PFSK-1 (cell line): Measurements from ENCODE around the gene HIBCH.

ENCODE experiments used
- FOXP2 ChIP-seq: optimal IDR thresholded peaks from 2 replicates; pipeline ENCODE3; 2011; ENCODE audit warnings: borderline replicate concordance, control low read depth, inconsistent platforms; ENCODE audit not compliant: insufficient read depth; ENCODE audit errors: extremely low read length, extremely low read depth
- POLR2AphosphoS5 ChIP-seq: IDR thresholded peaks from 2 replicates; pipeline ENCODE4 v1.6.1; 2012; ENCODE audit warnings: low read depth, mild to moderate bottlenecking, control low read depth, low read length, moderate library complexity
- SIN3A ChIP-seq: IDR thresholded peaks from 2 replicates; pipeline ENCODE4 v1.6.1; 2012; ENCODE audit warnings: mild to moderate bottlenecking, low read length, moderate library complexity, borderline replicate concordance; ENCODE audit not compliant: insufficient read depth
- TAF1 ChIP-seq: IDR thresholded peaks from 2 replicates; pipeline ENCODE4 v1.6.1; 2012; ENCODE audit warnings: low read length, control low read depth, borderline replicate concordance; ENCODE audit not compliant: insufficient read depth
- TF ChIP-seq, protein P1 (sequence below), 2 experiments: IDR thresholded peaks; 2 replicates each; pipeline versions ENCODE4 v1.6.1 to v1.8.0; 2011 to 2012; ENCODE audit warnings: low read depth in 2 of 2, low read length in 2 of 2, control low read depth in 1 of 2, inconsistent platforms in 1 of 2, mild to moderate bottlenecking in 1 of 2, moderate library complexity in 1 of 2; ENCODE audit not compliant: insufficient read depth in 1 of 2

DNA sequence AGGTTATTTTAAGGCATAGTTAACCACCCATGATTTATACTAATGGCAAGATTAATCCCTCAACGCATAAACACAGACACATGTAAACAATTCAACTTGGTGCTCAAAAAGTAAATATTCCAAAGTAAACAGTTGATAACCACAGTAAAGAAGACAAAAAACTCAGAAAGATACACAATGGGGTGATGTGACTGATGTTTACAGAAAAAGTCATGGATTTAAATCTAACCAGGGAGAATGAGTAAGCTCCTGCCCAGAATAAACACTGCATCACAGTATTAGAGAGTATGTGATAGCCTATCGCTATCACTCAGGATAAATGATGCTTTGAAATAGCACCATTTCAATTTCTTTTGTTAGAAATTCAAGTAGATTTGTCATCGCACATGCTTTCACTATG, 49.3 kb downstream of the HIBCH start:
- TF ChIP-seq TAF1, result no peak
- TF ChIP-seq POLR2AphosphoS5, result no peak
- TF ChIP-seq, protein P1, sequence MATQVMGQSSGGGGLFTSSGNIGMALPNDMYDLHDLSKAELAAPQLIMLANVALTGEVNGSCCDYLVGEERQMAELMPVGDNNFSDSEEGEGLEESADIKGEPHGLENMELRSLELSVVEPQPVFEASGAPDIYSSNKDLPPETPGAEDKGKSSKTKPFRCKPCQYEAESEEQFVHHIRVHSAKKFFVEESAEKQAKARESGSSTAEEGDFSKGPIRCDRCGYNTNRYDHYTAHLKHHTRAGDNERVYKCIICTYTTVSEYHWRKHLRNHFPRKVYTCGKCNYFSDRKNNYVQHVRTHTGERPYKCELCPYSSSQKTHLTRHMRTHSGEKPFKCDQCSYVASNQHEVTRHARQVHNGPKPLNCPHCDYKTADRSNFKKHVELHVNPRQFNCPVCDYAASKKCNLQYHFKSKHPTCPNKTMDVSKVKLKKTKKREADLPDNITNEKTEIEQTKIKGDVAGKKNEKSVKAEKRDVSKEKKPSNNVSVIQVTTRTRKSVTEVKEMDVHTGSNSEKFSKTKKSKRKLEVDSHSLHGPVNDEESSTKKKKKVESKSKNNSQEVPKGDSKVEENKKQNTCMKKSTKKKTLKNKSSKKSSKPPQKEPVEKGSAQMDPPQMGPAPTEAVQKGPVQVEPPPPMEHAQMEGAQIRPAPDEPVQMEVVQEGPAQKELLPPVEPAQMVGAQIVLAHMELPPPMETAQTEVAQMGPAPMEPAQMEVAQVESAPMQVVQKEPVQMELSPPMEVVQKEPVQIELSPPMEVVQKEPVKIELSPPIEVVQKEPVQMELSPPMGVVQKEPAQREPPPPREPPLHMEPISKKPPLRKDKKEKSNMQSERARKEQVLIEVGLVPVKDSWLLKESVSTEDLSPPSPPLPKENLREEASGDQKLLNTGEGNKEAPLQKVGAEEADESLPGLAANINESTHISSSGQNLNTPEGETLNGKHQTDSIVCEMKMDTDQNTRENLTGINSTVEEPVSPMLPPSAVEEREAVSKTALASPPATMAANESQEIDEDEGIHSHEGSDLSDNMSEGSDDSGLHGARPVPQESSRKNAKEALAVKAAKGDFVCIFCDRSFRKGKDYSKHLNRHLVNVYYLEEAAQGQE (IDR thresholded peaks at IDR 0.05; ENCODE audit: insufficient read depth in 1 of 2, low read depth in 2 of 2, low read length in 2 of 2), result no peak
- no peak for TF ChIP-seq SIN3A
- TF ChIP-seq FOXP2, result no peak
